DOHH2 (cell line): ENCODE measurements around the gene PSTK.

Experiments used
- H3F3A ChIP-seq: fragments of 200-600 bp; sonication (generic), shearing (Covaris generic); 2 replicates; pipeline ENCODE4 v1.6.0; 2016; ENCODE audit warnings: antibody characterized with exemption, mild to moderate bottlenecking; ENCODE audit not compliant: control insufficient read depth, insufficient read depth
- H3K27ac ChIP-seq: fragments of 200-600 bp; sonication (generic); 2 replicates; pipeline ENCODE4 v1.5.1; 2014; ENCODE audit warnings: low read depth, mild to moderate bottlenecking, low read length, moderate library complexity
- H3K27me3 ChIP-seq: fragments of 200-600 bp; sonication (generic); 2 replicates; pipeline ENCODE4 v1.6.1; 2014; ENCODE audit warnings: mild to moderate bottlenecking, low read length, mixed read lengths; ENCODE audit not compliant: control insufficient read depth
- H3K36me3 ChIP-seq: fragments of 200-600 bp; sonication (generic); 2 replicates; pipeline ENCODE4 v1.6.1; 2014; ENCODE audit warnings: mild to moderate bottlenecking, low read length, moderate library complexity, mixed read lengths; ENCODE audit not compliant: control insufficient read depth
- H3K4me1 ChIP-seq: fragments of 200-600 bp; sonication (generic); 2 replicates; pipeline ENCODE4 v1.6.1; 2014; ENCODE audit warnings: mild to moderate bottlenecking, low read length, mixed read lengths; ENCODE audit not compliant: control insufficient read depth
- H3K4me2 ChIP-seq: fragments of 200-600 bp; sonication (generic); 2 replicates; pipeline ENCODE4 v1.6.0; 2014; ENCODE audit warnings: mild to moderate bottlenecking, low read length, moderate library complexity
- H3K4me3 ChIP-seq: fragments of 200-600 bp; sonication (generic); 2 replicates; pipeline ENCODE4 v1.5.1; 2014; ENCODE audit warnings: mild to moderate bottlenecking, low read length, mixed read lengths
- H3K79me2 ChIP-seq: fragments of 200-600 bp; sonication (generic); 2 replicates; pipeline ENCODE4 v1.6.1; 2014; ENCODE audit warnings: mild to moderate bottlenecking, low read length, mixed read lengths; ENCODE audit not compliant: control insufficient read depth
- H3K9me2 ChIP-seq: fragments of 200-600 bp; sonication (generic); replicated peaks from 2 replicates; pipeline ENCODE4 v1.6.1; 2014; ENCODE audit warnings: mild to moderate bottlenecking, low read length, mixed read lengths; ENCODE audit not compliant: control insufficient read depth
- H3K9me3 ChIP-seq: fragments of 200-600 bp; sonication (generic); 2 replicates; pipeline ENCODE4 v1.6.1; 2014; ENCODE audit warnings: antibody characterized with exemption, low read length, mixed read lengths; ENCODE audit not compliant: control insufficient read depth, insufficient read depth
- H4K20me1 ChIP-seq: fragments of 200-600 bp; sonication (generic); 2 replicates; pipeline ENCODE4 v1.6.0; 2014; ENCODE audit warnings: low read depth, mild to moderate bottlenecking, antibody characterized with exemption, low read length, moderate library complexity; ENCODE audit not compliant: control insufficient read depth, insufficient read depth
- CTCF ChIP-seq: fragments of 200-600 bp; sonication (generic); IDR thresholded peaks from one replicate; pipeline ENCODE4 v1.5.1; 2014; ENCODE audit warnings: antibody characterized with exemption, mild to moderate bottlenecking, low read depth, low read length; ENCODE audit not compliant: poor library complexity, severe bottlenecking
- EZH2phosphoT487 ChIP-seq: fragments of 200-600 bp; sonication (generic); IDR thresholded peaks from 2 replicates; pipeline ENCODE4 v1.6.1; 2017; ENCODE audit warnings: borderline replicate concordance, mild to moderate bottlenecking, antibody characterized with exemption, low read length, moderate library complexity, mixed read lengths

PSTK gene

DNA sequence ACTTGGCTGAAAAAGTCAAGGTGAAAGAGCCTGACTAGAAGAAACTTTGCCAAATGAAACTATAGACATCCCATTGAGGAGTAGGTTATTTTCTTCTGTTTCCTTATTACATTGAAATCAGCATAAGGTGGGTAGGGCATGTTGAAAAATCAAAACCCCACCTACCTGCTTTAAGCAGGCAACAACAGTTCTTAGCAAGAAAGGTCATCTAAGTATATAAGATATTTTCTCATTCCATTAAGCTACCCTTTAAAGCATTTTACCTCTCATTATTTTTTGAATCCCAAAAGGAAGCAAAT, 59.4 kb downstream of the PSTK start:
- no peaks in the 10 kb centered on the region for H3K36me3 ChIP-seq
- no peaks in the 10 kb centered on the region for H4K20me1 ChIP-seq
- no peak overlapping the region for H3K4me2 ChIP-seq
- H3K27me3 ChIP-seq: no peaks in the 10 kb centered on the region
- H3K9me2 ChIP-seq: no peaks in the 10 kb centered on the region
- no peaks in the 10 kb centered on the region for H3F3A ChIP-seq
- no peak overlapping the region for H3K27ac ChIP-seq
- H3K4me1 ChIP-seq: no peaks in the 10 kb centered on the region
- H3K9me3 ChIP-seq: no peaks in the 10 kb centered on the region
- H3K79me2 ChIP-seq: no peaks in the 10 kb centered on the region
- TF ChIP-seq EZH2phosphoT487: no peak
- no peak for TF ChIP-seq CTCF
- H3K4me3 ChIP-seq: no peak overlapping the region
